Measurements from ENCODE around the gene DOCK1.

The DOCK1 gene

DNA sequence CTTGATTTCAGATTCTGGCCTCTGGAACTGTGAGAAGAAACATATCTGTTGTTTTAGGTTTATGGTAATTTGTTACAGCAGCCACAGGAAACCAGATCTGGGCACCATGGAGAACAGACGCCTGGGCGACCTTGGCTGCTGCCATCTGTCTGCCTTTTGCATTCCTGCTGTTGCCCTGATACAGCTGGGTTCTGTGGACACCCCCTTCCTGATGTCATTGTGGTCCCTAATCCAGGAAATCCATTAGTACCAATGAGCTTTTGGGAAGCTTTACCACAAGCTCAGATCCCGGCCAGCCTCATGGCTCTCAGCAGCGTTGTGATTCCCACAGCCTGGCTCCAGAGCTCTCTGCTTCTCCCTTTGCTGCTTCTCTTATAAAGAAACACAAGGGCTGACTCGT lies 469.7 kb downstream of the DOCK1 start:
- no peak for DNase-seq

DNA sequence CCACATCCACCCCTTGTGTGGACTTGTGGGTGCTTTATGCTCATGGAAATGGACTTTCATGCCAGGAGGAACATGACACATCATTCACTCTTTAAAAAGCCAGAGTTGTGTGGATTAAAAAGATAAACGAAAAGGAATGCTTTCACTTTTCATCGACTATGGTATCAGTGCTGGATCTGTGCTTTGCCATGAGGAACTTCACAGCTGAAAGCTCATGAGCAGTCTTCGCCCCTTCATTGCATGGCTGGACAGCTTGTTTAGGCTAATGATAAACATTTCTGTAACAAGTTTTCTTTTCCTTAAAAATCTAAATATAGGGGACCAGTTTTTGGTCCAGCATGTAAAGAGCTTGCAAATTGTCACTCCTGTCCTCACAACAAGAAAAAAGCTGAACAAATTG lies 470.2 kb downstream of the DOCK1 start:
- DNase-seq, result no peak

DNA sequence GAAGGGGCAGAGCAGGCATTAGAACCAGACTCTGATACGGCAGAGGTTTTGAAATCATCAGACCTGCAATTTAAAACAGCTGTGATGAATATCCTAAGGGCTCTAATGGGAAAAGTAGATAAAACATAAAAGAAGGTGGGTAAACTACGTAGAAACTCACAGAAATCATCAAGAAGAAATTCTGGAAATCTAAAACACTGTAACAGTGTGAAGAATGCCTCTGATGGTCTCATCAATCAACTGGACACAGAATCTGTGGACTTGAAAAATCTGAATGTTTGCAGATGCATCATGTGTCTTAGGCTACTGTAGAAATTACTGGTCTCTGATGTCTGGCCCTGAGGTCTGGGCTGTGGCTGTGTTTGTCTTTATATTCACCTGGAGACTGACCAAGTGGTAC lies 470.8 kb downstream of the DOCK1 start:
- no peak for DNase-seq

DNA sequence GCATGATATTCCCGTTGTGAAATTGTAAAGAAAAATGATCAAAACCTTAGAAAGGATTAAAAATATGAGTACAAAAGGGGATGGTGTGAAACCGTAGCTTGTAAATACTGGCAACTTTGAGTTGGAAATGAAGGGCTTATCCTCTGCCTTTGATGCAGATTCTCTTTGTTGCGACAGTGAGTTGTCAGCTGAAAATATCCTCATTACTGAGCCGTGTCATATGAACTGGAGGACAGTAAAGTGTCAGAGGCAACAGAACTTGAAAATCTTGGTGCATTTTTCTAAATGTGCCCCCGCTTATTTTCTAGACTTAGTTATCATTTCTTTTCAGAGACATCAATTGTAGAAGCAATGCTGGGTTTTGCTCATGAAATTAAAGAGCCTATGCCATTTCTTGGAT lies 473.4 kb downstream of the DOCK1 start:
- no peak for DNase-seq

DNA sequence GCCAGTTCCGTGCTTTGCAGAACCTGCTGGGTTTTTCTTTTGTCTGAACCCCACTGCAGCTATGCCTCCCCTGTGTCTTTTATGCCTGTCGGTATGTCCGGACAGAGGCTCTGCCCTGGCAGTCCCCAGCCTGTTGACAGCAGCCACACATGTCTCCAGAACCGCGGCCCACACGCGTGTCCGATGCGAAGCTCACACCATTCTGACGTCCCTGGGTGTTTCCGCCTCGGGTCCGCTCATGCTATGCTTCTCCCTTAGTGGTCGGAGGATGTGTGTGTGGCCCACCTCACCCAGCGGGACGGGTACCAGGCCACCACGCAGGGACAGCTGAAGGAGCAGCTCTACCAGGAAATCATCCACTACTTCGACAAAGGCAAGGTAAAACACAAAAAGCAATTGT lies 479.3 kb downstream of the DOCK1 start:
- DNase-seq, result no peak

DNA sequence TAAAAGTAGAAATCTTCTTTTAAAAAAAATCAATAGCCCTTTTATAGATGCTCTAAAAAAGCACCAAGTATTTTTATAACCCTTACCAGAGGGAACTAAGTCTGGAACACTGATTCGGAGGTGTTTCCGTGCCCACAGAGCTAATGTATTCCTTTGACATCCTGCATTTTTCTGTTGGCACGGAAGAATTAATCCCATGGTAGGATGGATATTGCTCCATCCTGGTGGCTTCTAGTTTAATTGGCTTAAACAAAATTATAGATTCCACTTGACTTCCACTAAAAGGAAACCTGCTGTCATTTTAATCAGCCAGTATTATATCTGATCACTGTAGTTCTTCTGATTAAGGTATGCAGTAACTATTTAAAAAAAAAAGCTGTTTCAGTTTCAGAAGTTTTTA lies 479.8 kb downstream of the DOCK1 start:
- DNase-seq, result no peak

DNA sequence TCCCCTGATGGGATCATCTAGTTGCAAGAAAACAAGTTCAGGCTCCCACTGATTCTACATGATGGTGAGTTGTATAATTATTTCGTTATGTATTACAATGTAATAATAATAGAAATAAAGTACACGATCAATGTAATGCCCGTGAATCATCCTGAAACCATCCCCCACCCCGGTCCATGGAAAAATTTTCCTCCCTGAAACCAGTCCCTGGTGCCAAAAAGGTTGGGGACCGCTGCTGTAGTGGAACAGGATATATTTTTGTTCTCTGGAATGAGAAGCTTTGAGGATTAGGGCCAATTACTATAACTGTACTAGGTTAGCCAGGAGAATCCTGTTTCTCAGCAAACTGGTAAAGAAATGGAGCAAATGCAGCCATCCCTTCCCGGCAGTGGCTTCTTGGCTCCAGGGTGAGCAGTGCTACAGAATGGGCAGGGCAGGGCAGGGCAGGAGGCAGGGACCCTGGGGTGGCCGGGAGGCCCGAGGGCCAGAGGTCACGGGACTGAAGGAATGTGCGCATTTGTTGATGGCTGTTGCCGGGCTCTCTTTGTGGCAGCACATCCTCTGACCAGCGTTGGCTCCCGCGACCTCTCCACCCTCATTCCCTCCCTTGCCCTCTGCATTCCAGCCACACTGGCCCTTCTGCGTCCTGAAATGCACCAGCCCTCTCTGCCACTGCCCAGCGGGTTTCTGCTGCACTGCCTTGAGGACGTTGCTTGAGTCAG lies 481.5 kb downstream of the DOCK1 start:
- DNase-seq, result no peak

DNA sequence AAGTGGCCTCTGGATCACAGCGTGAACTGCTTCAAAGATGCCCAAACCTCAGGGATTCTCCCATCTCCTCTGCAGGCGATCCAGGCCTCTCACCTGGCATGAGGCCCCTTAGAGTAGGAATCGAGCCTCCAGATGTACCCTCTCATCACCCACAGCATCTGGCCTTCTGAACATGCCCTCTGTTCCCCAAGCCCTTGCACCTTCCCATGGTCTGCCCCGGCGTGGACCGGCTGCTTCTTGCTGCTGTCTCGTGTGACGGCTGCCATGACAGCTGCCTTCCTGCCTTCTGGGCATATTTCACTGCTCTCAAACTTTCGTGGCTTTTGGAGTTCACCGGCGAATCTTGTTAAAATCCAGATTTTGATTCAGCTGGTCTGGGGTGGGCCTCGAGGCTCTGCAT lies 486.6 kb downstream of the DOCK1 start:
- no peak for DNase-seq

DNA sequence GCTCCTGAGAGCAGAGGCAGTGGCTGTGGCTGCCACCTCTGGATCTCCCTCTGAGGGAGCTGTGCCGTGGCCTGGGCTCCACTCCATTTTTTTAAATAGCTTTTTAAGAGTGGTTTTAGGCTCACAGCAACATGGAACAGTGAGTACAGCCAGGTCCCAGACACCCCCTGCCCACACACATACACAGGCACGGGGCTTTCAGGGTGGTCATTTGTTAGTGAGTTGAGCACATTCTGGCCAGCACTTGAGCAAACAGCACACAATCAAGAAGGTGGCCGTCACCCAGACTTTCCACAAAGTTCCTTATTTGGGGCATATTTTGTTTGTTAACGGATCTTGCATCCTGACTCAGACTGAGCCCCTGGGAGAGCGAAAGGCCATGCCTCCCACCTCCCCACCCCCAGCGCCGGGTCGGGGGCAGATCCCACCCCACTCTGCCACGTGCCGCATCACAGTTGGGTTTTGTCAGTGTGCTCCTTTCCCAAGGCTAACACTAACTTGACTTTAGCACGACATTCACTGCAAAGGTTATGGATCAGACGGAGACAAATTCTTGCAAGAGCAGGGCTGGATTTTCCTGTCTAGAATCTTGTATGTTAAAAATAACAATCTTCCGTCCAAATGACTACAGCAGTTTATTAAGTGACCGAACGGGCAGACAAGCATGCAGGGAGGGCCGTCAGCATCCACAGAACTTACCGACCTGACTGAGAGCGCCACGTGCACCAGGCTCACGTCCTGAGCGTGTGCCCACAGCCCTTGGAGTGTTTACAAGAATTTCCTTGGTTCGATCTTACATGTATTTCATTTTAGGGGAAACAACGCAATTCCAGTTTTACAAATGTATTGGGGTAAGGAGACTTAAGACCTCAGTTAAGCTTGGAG lies 487.4 kb downstream of the DOCK1 start:
- DNase-seq, result no peak

DNA sequence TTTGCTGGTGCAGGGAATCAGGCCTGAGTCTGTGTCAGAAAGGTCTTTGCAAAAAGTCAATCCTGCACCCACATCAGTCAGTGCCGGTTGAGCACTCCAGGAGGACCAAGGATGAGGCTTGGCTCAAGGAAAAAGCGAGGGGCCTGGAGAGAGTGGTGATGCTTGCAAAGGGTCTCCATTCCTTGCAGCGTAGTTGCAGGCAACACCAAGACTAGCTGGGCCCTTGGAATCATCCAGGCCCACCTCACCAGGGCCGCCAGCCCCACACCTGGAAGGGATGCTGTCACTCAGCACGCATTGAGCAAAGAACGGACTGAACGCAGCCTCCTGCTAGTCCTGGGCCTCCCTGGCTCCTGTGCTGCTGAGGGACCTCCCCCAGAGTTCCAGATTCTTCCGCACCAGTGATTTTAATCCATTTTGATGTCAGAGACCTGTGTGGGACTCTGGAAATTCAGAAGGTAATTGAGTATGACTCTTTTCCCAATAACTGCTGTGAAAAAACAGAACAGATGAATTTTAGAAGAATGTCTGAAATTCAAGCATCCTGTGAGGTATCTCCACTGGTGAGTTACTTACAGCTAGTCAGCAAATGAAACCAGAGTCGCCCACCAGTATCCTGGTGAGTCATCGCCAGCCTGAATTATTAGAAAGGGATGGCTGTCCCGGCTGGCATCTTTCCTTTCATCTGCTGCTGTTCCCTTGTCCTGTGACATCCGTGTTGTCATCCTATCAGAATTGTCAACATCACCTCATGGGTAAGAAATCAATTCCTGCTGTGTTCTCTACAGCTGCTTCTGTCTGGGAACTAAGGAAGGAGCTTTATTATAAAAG lies 493.1 kb downstream of the DOCK1 start:
- no peak for DNase-seq

DNA sequence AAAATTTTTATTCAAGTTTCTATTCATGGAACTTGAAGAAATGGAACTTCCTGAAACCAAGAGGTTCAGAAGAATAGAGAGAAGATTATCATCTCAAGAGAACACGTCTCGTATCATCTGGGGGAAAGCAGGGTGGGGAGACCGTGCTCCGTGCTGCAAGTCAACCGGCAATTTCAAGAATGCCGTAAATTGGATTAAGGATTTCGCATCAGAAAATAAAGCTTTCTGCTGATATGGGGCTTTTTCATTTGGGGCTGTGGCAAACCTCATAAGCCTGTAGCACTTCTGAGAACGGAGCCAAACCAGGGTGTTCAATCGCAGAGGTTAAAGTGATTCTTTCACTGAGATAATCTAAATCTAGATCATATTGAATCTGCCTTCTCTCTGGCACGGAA lies 493.7 kb downstream of the DOCK1 start:
- DNase-seq, result no peak

DNA sequence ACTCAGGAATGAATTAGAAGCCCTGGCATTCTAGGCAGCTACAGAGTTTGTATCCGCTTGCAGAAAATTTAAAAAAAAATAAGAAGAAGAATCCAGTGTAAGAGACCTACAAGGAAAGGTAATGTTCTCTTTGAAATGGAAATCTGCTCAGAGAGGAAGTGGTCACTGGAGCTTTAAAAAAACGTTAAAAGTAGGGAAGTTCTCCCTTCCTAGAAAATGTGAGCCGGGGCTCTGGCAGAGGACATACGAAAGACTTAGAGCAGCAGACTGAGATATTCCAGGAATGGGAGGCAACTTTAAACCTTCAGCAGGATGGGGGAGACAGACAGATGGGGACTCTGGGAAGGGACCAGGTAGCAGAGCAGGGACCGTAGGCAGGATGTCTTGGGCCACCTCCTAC lies 494.4 kb downstream of the DOCK1 start:
- no peak for DNase-seq

DNA sequence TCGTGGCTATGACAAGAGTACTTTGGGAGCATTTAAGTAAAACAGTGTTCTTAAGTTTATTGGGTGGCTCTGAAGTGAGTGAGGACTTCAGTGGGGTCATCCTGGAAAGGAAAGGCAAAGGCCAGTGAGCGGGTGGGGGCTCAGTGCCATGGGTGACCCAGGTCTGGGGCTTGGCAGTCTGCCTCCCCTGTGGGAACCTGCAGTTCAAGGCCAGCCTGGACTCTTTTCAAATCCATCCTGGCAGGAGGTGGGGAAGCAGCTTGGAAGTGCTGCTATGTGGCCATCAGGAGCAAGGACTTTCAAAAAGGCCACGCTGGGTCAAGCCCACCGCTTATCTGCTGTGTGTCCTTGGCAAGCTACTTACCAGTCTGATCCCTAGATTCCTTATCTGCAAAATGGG lies 495.0 kb downstream of the DOCK1 start:
- no peak for DNase-seq

DNA sequence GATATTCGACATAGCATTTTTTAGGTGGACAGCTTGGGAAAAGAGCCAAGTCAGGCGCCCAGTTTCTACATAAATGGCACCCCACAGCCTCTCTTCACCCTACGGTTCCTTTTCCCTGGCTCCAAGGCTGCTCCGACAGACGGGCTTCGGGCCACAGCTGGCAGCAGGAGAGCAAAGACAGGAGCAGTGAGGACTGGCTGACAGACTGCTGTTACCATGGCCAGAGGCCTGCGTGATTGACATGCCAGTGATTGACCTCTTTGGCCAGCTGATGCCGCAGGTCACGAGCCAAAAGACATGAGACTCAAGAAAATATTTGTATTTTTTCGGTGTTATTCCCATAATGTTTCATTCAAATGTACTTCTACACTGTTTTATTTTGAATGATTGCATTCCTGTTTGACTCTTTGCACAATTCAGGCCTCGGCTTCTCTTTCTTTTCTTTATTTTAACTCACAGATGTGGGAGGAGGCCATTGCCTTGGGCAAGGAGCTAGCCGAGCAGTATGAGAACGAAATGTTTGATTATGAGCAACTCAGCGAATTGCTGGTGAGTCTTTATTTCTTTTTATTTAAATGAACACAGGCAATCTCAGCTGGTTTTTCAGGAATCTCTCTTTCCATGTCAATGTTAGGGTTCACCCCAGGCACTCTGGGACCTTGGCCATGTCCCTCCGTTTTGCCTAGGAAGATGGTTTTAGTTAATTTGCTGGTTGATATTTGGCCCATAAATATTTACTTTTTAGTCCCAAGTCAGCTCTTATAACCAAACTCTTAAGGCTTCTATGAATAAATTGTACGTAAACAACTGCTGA lies 497.6 kb downstream of the DOCK1 start:
- no peak for DNase-seq

DNA sequence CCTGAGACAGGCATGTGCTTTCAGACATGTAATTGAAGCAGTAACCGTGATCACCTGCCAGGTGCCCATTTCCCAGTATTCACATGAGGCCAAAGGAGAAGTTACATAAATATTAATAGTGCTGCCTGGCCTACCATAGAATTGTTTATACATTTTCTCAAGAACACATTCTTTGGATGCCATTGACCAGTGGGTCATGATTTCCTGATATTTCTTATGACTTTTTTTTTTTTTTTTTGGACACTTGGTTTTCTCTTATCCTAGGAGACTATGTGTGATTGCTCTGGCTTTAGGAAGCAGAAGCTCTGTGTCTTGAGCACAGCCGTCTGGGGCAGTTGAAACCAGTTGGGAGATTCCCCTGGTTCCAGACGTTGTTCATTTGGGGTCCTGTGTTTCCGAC lies 500.0 kb downstream of the DOCK1 start:
- no peak for DNase-seq

DNA sequence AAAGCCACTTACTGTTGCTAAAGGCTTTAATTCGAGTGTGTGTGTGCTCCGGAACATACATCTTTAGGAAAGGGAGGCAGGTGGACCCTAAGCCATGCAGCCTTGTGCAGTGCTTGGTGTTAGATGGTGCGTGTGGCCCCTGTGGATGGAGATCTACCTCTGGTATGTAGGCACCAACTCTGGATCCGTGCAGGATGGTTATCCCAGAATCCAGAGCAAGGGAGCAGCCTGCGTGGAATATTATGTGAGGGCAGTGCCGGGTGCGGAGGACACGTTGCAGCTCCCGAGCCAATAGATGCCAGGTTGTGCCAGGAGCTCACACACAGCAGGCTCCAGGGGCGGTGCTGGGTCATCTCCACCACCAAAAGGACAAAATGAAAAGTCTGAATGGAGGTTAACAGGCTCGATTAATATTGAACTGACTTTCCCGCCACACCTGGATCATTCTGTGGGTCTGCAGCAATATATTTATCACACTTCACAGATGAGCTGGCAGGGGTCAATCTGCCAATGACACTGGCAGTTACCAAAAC lies 500.9 kb downstream of the DOCK1 start:
- no peak for DNase-seq

DNA sequence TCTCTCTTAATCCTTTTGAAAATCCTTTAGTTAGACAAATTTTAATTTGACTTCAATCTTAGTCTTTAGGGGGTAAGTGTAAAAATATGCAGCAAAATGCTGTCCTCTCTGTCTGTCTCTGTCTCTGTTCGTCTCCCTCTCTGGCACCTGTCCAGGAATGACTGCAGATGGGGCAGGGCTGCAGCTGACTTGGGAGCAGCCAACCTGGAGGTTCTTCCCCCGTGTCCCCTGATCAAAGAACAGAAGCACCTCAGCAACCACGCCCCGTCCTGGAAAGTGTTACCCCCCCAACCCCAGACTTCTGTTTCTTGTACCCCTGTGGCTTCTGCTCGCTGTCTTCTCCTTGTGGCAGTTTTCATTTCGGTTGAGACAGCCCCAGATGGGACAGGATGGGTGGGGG lies 502.3 kb downstream of the DOCK1 start:
- no peak for DNase-seq

DNA sequence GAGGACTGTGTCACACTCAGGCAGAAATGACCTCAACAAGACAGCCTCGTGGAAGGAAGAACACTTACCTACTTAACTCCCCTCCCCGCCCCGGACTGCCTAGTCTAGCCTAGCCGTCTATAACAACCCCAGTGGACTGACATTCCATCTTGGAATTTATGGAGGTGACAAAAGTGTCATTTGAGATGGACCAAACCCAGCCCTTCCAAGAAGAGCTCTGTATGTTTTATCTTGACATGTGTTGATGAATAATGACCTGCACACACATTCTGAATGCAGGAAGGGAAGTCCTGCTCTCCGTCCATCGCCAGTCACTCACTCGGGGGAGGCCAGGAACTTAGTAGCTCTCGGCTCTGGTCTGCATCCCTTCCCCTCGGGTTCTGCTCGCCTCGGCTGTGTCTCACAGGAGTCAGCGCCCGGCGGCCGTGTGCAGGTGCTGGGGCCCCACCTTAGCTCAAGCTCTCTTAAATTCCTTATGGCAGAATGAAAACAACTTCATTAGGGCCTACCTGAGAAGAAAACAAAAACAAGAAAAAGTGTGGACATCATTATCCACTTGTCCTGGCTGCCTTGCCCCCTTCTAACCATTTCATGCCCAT lies 503.0 kb downstream of the DOCK1 start:
- DNase-seq, result no peak

DNA sequence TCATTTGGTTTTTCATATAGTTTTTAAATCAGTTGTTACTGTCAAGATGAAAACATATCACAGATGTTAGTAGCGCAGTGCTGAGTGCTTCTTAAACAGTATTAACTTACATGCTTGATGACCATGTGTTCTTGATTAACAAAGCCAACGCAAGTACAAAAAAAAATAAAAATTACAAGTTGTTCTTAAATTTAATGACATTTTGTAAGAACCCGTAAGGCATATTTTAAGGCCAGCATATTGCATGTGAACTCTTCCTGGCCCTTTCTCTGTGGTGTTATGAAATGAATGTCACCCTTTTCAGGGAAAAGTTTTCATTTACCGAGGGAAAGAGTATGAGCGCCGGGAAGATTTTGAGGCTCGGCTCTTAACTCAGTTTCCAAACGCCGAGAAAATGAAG lies 503.5 kb downstream of the DOCK1 start:
- no peak for DNase-seq

DNA sequence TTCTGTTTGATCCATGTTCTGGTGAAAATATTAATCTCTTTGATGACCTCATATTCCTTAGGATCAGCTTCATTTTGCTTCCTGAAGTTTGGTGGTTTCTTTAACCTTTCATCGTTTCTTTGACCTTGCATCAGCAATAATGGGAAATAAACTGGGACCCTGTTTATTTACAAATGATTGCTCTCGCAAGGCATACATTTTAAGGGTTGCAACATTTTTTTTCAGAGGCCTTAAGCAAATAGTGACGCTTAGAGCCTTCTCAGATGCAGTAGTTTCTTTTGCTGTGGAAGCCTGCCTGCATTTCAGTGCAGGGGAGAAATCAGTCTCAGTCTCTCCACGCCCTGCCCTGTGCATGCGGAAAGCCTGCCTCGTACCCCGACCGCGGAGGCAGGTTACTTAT lies 504.8 kb downstream of the DOCK1 start:
- no peak for DNase-seq

DNA sequence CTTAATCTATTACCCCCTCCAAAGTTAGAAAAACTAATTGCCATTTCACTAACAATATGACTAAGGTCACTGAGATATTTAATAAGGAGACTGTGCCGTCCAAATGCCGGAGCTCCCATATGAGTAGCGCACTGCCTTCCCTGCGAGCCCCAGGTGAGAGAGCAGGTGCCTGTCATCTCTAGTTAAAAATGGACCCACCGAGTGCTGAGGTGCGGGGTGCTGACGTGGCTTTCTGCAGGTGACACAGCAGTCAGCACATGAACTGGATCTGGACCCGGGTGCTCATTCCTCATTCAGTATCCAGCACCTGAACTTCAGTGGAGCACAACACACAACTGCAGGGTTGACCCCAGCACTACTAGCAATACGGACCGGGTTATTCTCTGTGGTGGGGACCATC lies 505.8 kb downstream of the DOCK1 start:
- DNase-seq, result no peak

DNA sequence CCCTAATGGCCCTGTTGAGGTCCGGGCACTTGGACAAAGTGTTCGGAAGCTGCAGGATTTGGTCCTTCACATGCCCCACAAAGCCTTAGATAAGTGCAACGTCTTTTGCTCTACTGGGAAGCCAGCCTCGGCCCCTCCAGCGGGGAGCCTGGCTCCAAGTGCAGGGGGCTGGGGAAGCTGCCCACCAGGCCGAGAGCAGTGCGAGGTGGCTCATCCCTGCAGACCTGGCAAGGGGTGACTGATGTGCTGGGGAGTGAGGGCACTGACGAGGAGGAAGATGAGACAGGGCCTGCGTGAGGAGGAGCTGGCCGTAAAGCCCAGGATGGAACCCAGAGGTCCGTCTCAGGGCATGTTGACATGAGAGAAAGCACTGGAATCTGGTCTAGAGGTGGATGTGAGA lies 508.1 kb downstream of the DOCK1 start:
- DNase-seq, result no peak

Data from stimulated activated CD8-positive, alpha-beta memory T cell treated with anti-CD3 and anti-CD28 coated beads, Interleukin-4, amount 100 ng/mL, for 48 hours (primary cell).